Heart left ventricle (tissue), 16 donors: ENCODE results near the gene TBC1D22B. TPM values are rescaled to one million over a fixed set of nuclear protein-coding genes. Genes with fewer than 3 reads are reported as not detected.

Experiments used
- ATAC-seq, 4 donors: fragments of 200-7000 bp; cut with Tn5 transposase; one replicate each; pipeline ENCODE4 v1.9.1; 2020 to 2022; ENCODE audit warnings: moderate library complexity in 4 of 4, mild to moderate bottlenecking in 3 of 4, moderate number of reproducible peaks in 1 of 4
- DNase-seq, 5 donors: peaks; one replicate each; pipeline ENCODE4 v3.0.0-alpha.2; 2020
- H3K27ac ChIP-seq, 12 donors: fragments of 200-600 bp; sonication (generic) in 4 of 12; one replicate each; pipeline versions ENCODE4 v1.5.0 to v1.8.0; 2016 to 2022; ENCODE audit warnings: mild to moderate bottlenecking in 2 of 12
- H3K27me3 ChIP-seq, 9 donors: fragments of 200-600 bp; sonication (generic) in 2 of 9; one replicate each; pipeline versions ENCODE4 v1.5.1 to v1.8.0; 2016 to 2022; ENCODE audit warnings: mild to moderate bottlenecking in 3 of 9
- H3K36me3 ChIP-seq, 9 donors: fragments of 200-600 bp; sonication (generic) in 2 of 9; one replicate each; pipeline versions ENCODE4 v1.5.0 to v1.8.0; 2018 to 2022; ENCODE audit warnings: mild to moderate bottlenecking in 2 of 9
- H3K4me1 ChIP-seq, 12 donors: fragments of 200-600 bp; sonication (generic) in 4 of 12; one replicate each; pipeline versions ENCODE4 v1.5.0 to v1.8.0; 2016 to 2022; ENCODE audit warnings: mild to moderate bottlenecking in 3 of 12
- H3K4me3 ChIP-seq, 12 donors: fragments of 200-600 bp; sonication (generic) in 4 of 12; one replicate each; pipeline versions ENCODE4 v1.5.0 to v1.8.0; 2017 to 2022; ENCODE audit warnings: mild to moderate bottlenecking in 9 of 12, moderate library complexity in 4 of 12
- H3K9me3 ChIP-seq, 12 donors: fragments of 200-600 bp; sonication (generic) in 4 of 12; one replicate each; pipeline versions ENCODE4 v1.5.0 to v1.8.0; 2016 to 2022; ENCODE audit warnings: mild to moderate bottlenecking in 1 of 12
- POLR2A ChIP-seq, 2 donors: fragments of 450-650 bp; IDR thresholded peaks; one replicate each; pipeline ENCODE4 v1.6.1; 2017; ENCODE audit warnings: antibody characterized with exemption in 2 of 2, mild to moderate bottlenecking in 2 of 2, moderate library complexity in 2 of 2
- WGBS, 4 donors: extraction: QIAGEN DNeasy Blood & Tissue Kit in 2 of 4; methylation state at CpG; one replicate each; pipeline versions ENCODE4 v1.1.5 to v1.1.7; 2013 to 2018; 5-methylcytosine and 5-hydroxymethylcytosine counted together
- intact Hi-C, 10 donors: fragments of 100-400 bp; cut with DNase I; formaldehyde crosslinking; loops; one replicate each; pipeline versions ENCODE4 v1.11.1 to v1.14.2; 2022
- polyA plus RNA-seq, 2 donors: library from polyadenylated mRNA; stranded (reverse); fragments of 200-250 nt; gene quantifications; one replicate each; pipeline ENCODE4 v1.2.3, GENCODE V29; 2013
- total RNA-seq, 9 donors: library from RNA; depleted of rRNA in 2 of 9; stranded (reverse); fragments of >200 nt in 2 of 9; fragmentation: NEBNext Ultra II Directional in 3 of 9; extraction: Animal tissue kit (Norgen Biotek cat#: 25700) in 3 of 9; gene quantifications; one replicate each; pipeline versions ENCODE4 v1.1.0 to v1.2.4, GENCODE V29; 2016 to 2023
- TF ChIP-seq, protein P1 (sequence below), 12 donors: fragments of 200-600 bp; sonication (generic) in 4 of 12; IDR thresholded peaks; one replicate each; pipeline versions ENCODE4 v1.5.0 to v1.8.0; 2018 to 2022; ENCODE audit warnings: antibody characterized with exemption in 12 of 12, mild to moderate bottlenecking in 5 of 12
- donor health status: ischemic (EF 13 %, LVEDD 7.1; RV severe dilation, severe dysfunction).
- donor health status: healthy with polysubstance abuse.
- donor health status: DM: no; HTN: yes; CAD: no.
- donor health status: DM: no; HTN: no; CAD: no.
- donor health status: ischemic (EF 25% LVEDD 6.9; RV normal size, moderate dysfunction).
- donor health status: ischemic (EF 25% LVEDD 5.7; RV mildly dilated, moderate dysfunction).
- donor health status: healthy.
- donor health status: DM: yes; HTN: yes; CAD: no.
- donor health status: ischemic (EF 35%, LVEDD 5.7; RV mildly dilated, moderate dysfunction).
- donor health status: nonischemic (EF 11% LVEDD 7.7; RV severe dilation, severe dysfunction).
- donor health status: DM: yes; HTN: yes; CAD: no.
- donor health status: PGD.
- donor health status: ischemic (EF 29% LVEDD 5.4; RV normal size, mild dysfunction).
- donor health status: nonischemic (EF 23%, LVEDD 6.1; RV moderate dilation, normal function).

Gene TBC1D22B
- total and polyA plus RNA-seq, 11 donors, result 3.1 to 10.7 (median 7.3) TPM

DNA sequence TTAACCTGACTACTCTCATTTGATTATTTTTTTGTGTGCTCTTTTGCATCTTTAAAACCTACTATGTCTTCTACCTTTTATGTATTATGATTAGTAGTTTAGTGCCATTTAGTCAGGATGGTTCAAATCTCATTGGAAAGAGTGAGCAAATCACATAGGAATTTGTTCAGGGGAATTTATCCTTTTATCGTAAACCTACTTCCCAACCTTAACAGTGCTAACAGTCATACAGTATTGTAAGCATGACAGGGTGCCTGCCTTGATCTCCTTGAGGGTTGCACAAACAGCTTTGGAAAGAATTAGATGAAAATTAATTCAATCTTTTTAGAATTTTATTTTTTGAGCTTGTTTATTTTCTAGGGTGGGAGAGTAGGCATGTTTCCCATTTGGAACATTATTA, 114.5 kb downstream of the TBC1D22B start:
- Histone ChIP-seq H3K36me3 (peaks cover 0 to 67% (median 50%) of the 10 kb centered on the region in 9 donors), H3K27me3 (no peaks in the 10 kb centered on the region), H3K9me3 (no peaks in the 10 kb centered on the region), H3K4me1 (peaks cover 0 to 41% (median 19%) of the 10 kb centered on the region in 12 donors), H3K4me3 (no peak overlapping the region), H3K27ac (no peak overlapping the region)
- no peak for ATAC-seq
- whole genome bisulfite sequencing, 4 donors, result 80 to 93% (median 88%) methylated on average over 1 of the region's 1 CpG
- no peak for DNase-seq
- TF ChIP-seq, protein P1, sequence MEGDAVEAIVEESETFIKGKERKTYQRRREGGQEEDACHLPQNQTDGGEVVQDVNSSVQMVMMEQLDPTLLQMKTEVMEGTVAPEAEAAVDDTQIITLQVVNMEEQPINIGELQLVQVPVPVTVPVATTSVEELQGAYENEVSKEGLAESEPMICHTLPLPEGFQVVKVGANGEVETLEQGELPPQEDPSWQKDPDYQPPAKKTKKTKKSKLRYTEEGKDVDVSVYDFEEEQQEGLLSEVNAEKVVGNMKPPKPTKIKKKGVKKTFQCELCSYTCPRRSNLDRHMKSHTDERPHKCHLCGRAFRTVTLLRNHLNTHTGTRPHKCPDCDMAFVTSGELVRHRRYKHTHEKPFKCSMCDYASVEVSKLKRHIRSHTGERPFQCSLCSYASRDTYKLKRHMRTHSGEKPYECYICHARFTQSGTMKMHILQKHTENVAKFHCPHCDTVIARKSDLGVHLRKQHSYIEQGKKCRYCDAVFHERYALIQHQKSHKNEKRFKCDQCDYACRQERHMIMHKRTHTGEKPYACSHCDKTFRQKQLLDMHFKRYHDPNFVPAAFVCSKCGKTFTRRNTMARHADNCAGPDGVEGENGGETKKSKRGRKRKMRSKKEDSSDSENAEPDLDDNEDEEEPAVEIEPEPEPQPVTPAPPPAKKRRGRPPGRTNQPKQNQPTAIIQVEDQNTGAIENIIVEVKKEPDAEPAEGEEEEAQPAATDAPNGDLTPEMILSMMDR (IDR thresholded peaks at IDR 0.05), result no peak
- no peak for TF ChIP-seq POLR2A (IDR thresholded peaks at IDR 0.05)
- intact Hi-C loops, result no loop called here

DNA sequence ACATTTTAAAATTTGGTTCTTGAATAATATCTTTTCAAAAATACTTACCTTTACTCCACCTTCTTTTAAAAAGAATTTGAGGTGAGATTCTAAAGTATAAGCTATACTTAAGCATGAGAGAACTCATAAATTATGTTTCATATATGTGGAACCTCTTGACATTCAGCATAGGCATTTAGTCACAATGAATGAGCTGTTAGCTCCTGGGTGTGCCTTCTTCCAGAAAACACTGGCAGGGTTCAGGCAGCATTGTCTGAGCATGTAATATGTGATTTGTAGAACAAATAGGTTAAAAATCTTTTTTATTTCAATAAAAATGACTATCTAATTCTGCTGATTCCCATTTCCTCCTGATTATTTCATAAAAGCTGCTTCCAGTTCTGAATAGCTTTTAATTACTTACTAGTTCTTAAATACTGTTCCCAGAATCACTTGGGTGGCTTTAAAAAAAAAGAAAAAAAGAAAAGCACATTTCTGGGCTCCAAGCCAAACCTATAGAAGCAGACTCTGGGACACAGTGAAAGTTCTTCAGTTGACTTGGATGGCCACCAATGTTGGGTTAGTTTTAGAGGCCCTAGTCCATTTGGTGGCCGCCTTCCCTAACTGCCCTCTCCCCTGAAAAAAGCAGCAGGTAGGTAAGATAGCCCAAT, 116.4 kb downstream of the TBC1D22B start:
- WGBS, 4 donors, result 88 to 100% (median 96%) methylated on average over 1 of the region's 1 CpG
- DNase-seq, result no peak
- no peak for ATAC-seq
- H3K36me3 ChIP-seq, result peaks cover 0 to 80% (median 60%) of the 10 kb centered on the region in 9 donors
- TF ChIP-seq, protein P1 (IDR thresholded peaks at IDR 0.05), result no peak
- no peak for TF ChIP-seq POLR2A (IDR thresholded peaks at IDR 0.05)
- no peaks in the 10 kb centered on the region for H3K27me3 ChIP-seq
- H3K9me3 ChIP-seq, result no peaks in the 10 kb centered on the region
- H3K4me3 ChIP-seq, result no peak overlapping the region
- intact Hi-C loops, result loop anchor here in 1 of 10 donors (1.0 kb wide), 1 partner anchor 12 kb away; no protein-coding TSS in a partner anchor
- peaks cover 0 to 33% (median 12%) of the 10 kb centered on the region in 12 donors for H3K4me1 ChIP-seq
- no peak overlapping the region for H3K27ac ChIP-seq

DNA sequence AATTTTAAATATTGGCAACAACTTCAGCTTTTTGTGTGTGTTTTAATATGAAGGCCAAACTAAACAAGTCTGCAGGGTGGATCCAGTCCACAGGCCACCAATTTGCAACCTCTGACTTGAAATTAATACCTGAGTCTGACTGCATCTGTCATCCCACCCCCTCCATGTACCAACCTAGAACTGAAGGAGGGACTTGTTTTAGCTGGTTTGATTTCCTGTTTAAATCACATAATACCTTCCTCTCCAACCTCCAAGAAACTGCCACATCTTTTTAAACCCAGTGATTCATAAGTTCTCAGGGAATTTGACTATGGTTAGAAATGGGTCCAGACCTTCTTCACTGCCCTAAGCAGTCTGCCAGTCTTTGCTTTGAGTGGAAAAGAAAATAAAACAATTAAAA, 117.8 kb downstream of the TBC1D22B start:
- H3K36me3 ChIP-seq, result peaks cover 0 to 83% (median 59%) of the 10 kb centered on the region in 9 donors
- H3K4me3 ChIP-seq, result no peak overlapping the region
- DNase-seq (no peak), ATAC-seq (no peak)
- intact Hi-C loops, result loop anchor here in 1 of 10 donors (5.0 kb wide), 1 partner anchor 192 kb away; no protein-coding TSS in a partner anchor
- no peaks in the 10 kb centered on the region for H3K9me3 ChIP-seq
- H3K27me3 ChIP-seq, result no peaks in the 10 kb centered on the region
- peaks cover 0 to 20% (median 0%) of the 10 kb centered on the region in 12 donors for H3K4me1 ChIP-seq
- TF ChIP-seq POLR2A (IDR thresholded peaks at IDR 0.05), result no peak
- TF ChIP-seq, protein P1 (IDR thresholded peaks at IDR 0.05), result no peak
- no peak overlapping the region for H3K27ac ChIP-seq

DNA sequence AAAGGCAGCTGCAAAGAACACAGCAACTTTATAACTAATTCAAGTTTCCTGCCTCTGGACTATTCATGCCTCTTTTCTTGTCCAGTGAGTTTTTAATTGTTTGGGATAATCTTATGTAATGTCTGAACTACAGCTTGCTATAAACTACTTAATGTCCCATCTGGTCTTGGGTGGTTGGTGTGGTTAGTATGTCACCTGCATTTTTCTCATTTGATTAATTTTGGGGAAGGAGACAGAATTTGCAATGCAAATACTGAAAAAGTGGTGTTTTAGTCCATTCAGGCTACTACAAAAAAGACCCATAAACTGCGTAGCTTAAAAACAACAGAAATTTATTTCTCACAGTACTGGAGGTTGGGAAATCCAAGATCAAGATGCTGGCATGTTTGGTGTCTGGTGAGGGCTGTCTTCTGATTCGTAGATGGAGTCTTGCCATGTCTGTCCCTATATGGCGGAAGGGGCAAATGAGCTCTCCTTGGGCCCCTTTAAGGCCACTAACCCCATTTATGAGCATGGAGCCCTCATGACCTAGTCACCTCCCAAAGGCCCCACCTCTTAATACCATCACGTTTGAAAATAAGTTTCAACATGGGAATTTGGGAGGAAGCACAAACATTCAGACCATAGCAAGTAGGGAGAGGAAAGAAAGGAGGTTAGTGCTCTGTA, 118.6 kb downstream of the TBC1D22B start:
- no peak for TF ChIP-seq POLR2A (IDR thresholded peaks at IDR 0.05)
- TF ChIP-seq, protein P1 (IDR thresholded peaks at IDR 0.05), result no peak
- ATAC-seq (no peak), DNase-seq (no peak)
- H3K27me3 ChIP-seq, result no peaks in the 10 kb centered on the region
- H3K4me3 ChIP-seq, result no peak overlapping the region
- no peaks in the 10 kb centered on the region for H3K9me3 ChIP-seq
- H3K27ac ChIP-seq, result no peak overlapping the region
- intact Hi-C loops, result loop anchor here in 1 of 10 donors (5.0 kb wide), 1 partner anchor 191 kb away; no protein-coding TSS in a partner anchor
- H3K36me3 ChIP-seq, result peaks cover 0 to 90% (median 54%) of the 10 kb centered on the region in 9 donors
- peaks cover 0 to 14% (median 0%) of the 10 kb centered on the region in 12 donors for H3K4me1 ChIP-seq
- 77 to 83% (median 80%) methylated on average over 4 of the region's 4 CpGs for WGBS, 4 donors
